ENCODE data around the gene LHFPL6. TPM values are rescaled to one million over a fixed set of nuclear protein-coding genes. Genes with fewer than 3 reads are reported as not detected.
A peak's percentile ranks its signal among the peaks of the same experiment; 100 is the strongest.

The LHFPL6 gene
- total RNA-seq, 2 donors from 2014 or later, result 0.53 to 2.8 TPM

DNA sequence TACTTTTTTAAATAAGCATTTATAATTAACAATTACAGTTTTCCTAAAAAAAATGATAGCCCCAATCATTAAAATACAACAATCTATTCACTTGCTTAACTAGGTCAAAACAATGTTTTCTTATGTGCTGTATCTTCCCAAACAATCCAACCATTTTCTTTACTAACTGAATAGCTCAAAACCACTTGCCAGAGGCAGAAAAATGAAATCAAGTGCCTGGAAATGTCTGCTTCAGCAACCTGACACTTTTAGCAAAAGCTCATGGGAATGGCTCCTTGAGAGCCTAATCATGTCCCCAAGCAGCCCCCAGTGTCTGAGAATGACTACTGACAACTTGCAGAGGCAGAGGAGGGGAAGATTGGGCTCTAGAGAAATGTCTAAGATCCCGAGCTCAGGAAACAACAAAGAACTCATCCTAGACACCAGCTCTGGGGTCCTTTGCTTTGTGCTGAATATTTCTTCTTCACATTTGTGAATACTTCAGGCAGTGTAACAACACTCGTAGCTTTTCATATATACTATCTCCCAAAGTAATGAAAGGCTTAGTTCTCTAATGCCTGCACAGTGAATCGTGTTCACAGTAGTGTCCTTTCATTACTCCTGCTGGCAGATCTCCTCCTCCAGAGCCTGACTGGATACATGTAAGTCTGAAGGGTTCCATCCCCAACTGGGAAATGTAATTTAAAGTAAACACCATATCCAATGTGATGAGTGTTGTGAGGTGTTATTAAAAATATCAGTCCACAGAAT is 280.0 kb downstream of the LHFPL6 start:
- DNase-seq, result no peak
- Mint-ChIP-seq H3K4me3 (no peak overlapping the region), H3K9me3 (no peaks in the 10 kb centered on the region), H3K27me3 (ENCODE audit: insufficient read depth) (peaks cover 17% of the 10 kb centered on the region), H3K27ac (no peak overlapping the region), H3K36me3 (ENCODE audit: low read depth) (no peaks in the 10 kb centered on the region), H3K4me1 (peaks cover 3% of the 10 kb centered on the region)
- H3K4me3 ChIP-seq (ENCODE audit: low read length), result no peak overlapping the region
- no peaks in the 10 kb centered on the region for H3K9me3 ChIP-seq (ENCODE audit: control insufficient read depth, low read length)
- no peak overlapping the region for H3K9ac ChIP-seq (ENCODE audit: extremely low read depth, low read length, poor library complexity, severe bottlenecking)
- WGBS, 2 experiments (ENCODE audit: insufficient coverage in 1 of 2, insufficient read length in 1 of 2), result 79 to 87% methylated on average over 3 of the region's 3 CpGs
- H3K27me3 ChIP-seq (ENCODE audit: control insufficient read depth, insufficient read depth, low read length, poor library complexity, severe bottlenecking), result no peaks in the 10 kb centered on the region
- TF ChIP-seq, protein P1, sequence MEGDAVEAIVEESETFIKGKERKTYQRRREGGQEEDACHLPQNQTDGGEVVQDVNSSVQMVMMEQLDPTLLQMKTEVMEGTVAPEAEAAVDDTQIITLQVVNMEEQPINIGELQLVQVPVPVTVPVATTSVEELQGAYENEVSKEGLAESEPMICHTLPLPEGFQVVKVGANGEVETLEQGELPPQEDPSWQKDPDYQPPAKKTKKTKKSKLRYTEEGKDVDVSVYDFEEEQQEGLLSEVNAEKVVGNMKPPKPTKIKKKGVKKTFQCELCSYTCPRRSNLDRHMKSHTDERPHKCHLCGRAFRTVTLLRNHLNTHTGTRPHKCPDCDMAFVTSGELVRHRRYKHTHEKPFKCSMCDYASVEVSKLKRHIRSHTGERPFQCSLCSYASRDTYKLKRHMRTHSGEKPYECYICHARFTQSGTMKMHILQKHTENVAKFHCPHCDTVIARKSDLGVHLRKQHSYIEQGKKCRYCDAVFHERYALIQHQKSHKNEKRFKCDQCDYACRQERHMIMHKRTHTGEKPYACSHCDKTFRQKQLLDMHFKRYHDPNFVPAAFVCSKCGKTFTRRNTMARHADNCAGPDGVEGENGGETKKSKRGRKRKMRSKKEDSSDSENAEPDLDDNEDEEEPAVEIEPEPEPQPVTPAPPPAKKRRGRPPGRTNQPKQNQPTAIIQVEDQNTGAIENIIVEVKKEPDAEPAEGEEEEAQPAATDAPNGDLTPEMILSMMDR (conservative IDR thresholded peaks at IDR 0.05), result no peak
- H3K27ac ChIP-seq (ENCODE audit: low read depth, low read length), result peak overlapping the region; percentile 9
- no peaks in the 10 kb centered on the region for H3K36me3 ChIP-seq (ENCODE audit: control insufficient read depth, insufficient read depth, low read length)
- H3K4me1 ChIP-seq (ENCODE audit: control insufficient read depth, insufficient read depth, low read length), result no peaks in the 10 kb centered on the region

DNA sequence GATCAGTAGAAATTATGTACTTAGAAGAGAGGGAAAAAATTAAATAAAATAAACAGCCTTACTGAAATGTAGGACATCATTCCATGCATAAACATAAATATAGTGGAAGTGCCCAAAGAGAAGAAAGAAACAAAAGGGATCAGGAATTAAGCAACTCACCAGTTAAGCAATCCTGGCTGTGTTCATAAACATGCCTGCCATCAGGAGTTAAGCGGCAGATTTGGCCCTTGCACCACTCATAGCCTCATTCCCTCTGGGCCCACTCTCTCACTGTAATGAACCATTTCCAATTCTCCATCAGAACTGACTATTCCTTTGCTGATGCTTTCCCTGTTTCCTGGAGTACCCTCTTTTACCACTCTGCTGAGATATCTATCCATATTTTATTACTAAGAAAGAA is 281.4 kb downstream of the LHFPL6 start:
- Mint-ChIP-seq H3K36me3 (ENCODE audit: low read depth) (no peaks in the 10 kb centered on the region), H3K9me3 (no peaks in the 10 kb centered on the region), H3K27me3 (ENCODE audit: insufficient read depth) (peaks cover 17% of the 10 kb centered on the region), H3K4me1 (peaks cover 3% of the 10 kb centered on the region), H3K27ac (no peak overlapping the region), H3K4me3 (no peak overlapping the region)
- H3K27me3 ChIP-seq (ENCODE audit: control insufficient read depth, insufficient read depth, low read length, poor library complexity, severe bottlenecking), result no peaks in the 10 kb centered on the region
- H3K27ac ChIP-seq (ENCODE audit: low read depth, low read length), result no peak overlapping the region
- DNase-seq, result no peak
- H3K9ac ChIP-seq (ENCODE audit: extremely low read depth, low read length, poor library complexity, severe bottlenecking), result no peak overlapping the region
- TF ChIP-seq, protein P1 (conservative IDR thresholded peaks at IDR 0.05), result no peak
- H3K36me3 ChIP-seq (ENCODE audit: control insufficient read depth, insufficient read depth, low read length), result no peaks in the 10 kb centered on the region
- no peaks in the 10 kb centered on the region for H3K9me3 ChIP-seq (ENCODE audit: control insufficient read depth, low read length)
- H3K4me3 ChIP-seq (ENCODE audit: low read length), result no peak overlapping the region
- H3K4me1 ChIP-seq (ENCODE audit: control insufficient read depth, insufficient read depth, low read length), result no peaks in the 10 kb centered on the region
- WGBS, 2 experiments (ENCODE audit: insufficient coverage in 1 of 2, insufficient read length in 1 of 2), result 90 to 92% methylated on average over 1 of the region's 1 CpG

DNA sequence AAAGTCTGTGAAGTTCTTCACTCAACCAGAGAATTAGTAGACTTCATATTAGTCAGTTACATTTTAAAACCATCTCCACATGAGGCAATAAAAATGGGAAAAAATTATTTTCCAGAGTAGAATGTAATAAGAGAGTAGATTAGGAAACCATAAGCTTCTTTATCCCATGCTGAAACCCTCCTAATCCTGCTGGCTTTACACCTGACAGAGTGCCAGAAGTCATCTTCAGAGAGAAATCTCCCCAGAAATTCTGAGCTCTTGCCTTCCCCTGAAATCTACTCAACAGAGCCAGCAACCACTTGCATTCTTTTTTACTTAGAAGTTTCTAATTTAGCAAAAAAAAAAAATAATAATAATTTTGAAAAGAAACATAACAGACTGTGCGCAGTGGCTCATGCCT is 284.8 kb downstream of the LHFPL6 start:
- peaks cover 15% of the 10 kb centered on the region for H3K27me3 Mint-ChIP-seq (ENCODE audit: insufficient read depth)
- H3K4me3 Mint-ChIP-seq, result no peak overlapping the region
- Histone ChIP-seq H3K4me3 (ENCODE audit: low read length) (no peak overlapping the region), H3K27ac (ENCODE audit: low read depth, low read length) (no peak overlapping the region), H3K4me1 (ENCODE audit: control insufficient read depth, insufficient read depth, low read length) (no peaks in the 10 kb centered on the region), H3K9ac (ENCODE audit: extremely low read depth, low read length, poor library complexity, severe bottlenecking) (no peak overlapping the region), H3K27me3 (ENCODE audit: control insufficient read depth, insufficient read depth, low read length, poor library complexity, severe bottlenecking) (no peaks in the 10 kb centered on the region), H3K9me3 (ENCODE audit: control insufficient read depth, low read length) (no peaks in the 10 kb centered on the region), H3K36me3 (ENCODE audit: control insufficient read depth, insufficient read depth, low read length) (no peaks in the 10 kb centered on the region)
- no peaks in the 10 kb centered on the region for H3K36me3 Mint-ChIP-seq (ENCODE audit: low read depth)
- H3K27ac Mint-ChIP-seq, result no peak overlapping the region
- no peak for DNase-seq
- WGBS, 2 experiments (ENCODE audit: insufficient coverage in 1 of 2, insufficient read length in 1 of 2), result 100% methylated on average over 1 of the region's 1 CpG
- TF ChIP-seq, protein P1 (conservative IDR thresholded peaks at IDR 0.05), result no peak
- H3K9me3 Mint-ChIP-seq, result no peaks in the 10 kb centered on the region
- no peaks in the 10 kb centered on the region for H3K4me1 Mint-ChIP-seq
